RWPE2 (cell line): ENCODE results near the gene SS18L1.

Source experiments
- ATAC-seq: fragments of 200-7000 bp; cut with Tn5 transposase; 3 replicates; pipeline ENCODE4 v1.9.1; 2021; ENCODE audit warnings: low read depth
- DNase-seq: peaks from one replicate; pipeline ENCODE4 v3.0.0-alpha.2; 2020; ENCODE audit warnings: low spot score
- H3K27ac ChIP-seq: fragments of 450-650 bp; 2 replicates; pipeline ENCODE4 v1.5.1; 2017; ENCODE audit warnings: mild to moderate bottlenecking; ENCODE audit not compliant: poor library complexity, severe bottlenecking
- H3K27me3 ChIP-seq: fragments of 250-450 bp; sonication (Bioruptor Pico); 2 replicates; pipeline ENCODE4 v1.5.1; 2021; ENCODE audit warnings: mild to moderate bottlenecking, moderate library complexity; ENCODE audit not compliant: insufficient read depth, poor library complexity, severe bottlenecking
- H3K36me3 ChIP-seq: fragments of 250-450 bp; sonication (Bioruptor Pico); 2 replicates; pipeline ENCODE4 v1.5.1; 2020; ENCODE audit warnings: low read depth, mild to moderate bottlenecking, moderate library complexity
- H3K4me1 ChIP-seq: fragments of 250-450 bp; sonication (Bioruptor Pico); 2 replicates; pipeline ENCODE4 v1.5.1; 2021; ENCODE audit warnings: mild to moderate bottlenecking, moderate library complexity; ENCODE audit not compliant: insufficient read depth, poor library complexity, severe bottlenecking
- H3K4me3 ChIP-seq: fragments of 250-450 bp; sonication (Bioruptor Pico); 2 replicates; pipeline ENCODE4 v1.5.1; 2021; ENCODE audit warnings: mild to moderate bottlenecking, moderate library complexity; ENCODE audit not compliant: severe bottlenecking
- H3K9me3 ChIP-seq: fragments of 250-450 bp; sonication (Bioruptor Pico); 2 replicates; pipeline ENCODE4 v1.5.1; 2021; ENCODE audit warnings: mild to moderate bottlenecking, moderate library complexity; ENCODE audit not compliant: severe bottlenecking
- CTCF ChIP-seq: fragments of 450-650 bp; IDR thresholded peaks from one replicate; pipeline ENCODE4 v1.5.1; 2017; ENCODE audit warnings: mild to moderate bottlenecking, moderate library complexity; ENCODE audit not compliant: poor library complexity, severe bottlenecking

The SS18L1 gene

GRCh38 chr20:62171245-62171644, 27.7 kb downstream of the SS18L1 start:
- no peak for TF ChIP-seq CTCF
- H3K27me3 ChIP-seq: no peaks in the 10 kb centered on the region
- peak; percentile 70 for DNase-seq
- no peak overlapping the region for H3K4me3 ChIP-seq
- no peaks in the 10 kb centered on the region for H3K9me3 ChIP-seq
- peaks cover 54% of the 10 kb centered on the region for H3K36me3 ChIP-seq
- no peak for ATAC-seq
- H3K4me1 ChIP-seq: no peaks in the 10 kb centered on the region
- H3K27ac ChIP-seq: no peak overlapping the region

- Histone ChIP-seq H3K9me3 (no peaks in the 10 kb centered on the region), H3K36me3 (peaks cover 48% of the 10 kb centered on the region), H3K4me1 (no peaks in the 10 kb centered on the region), H3K27ac (no peak overlapping the region), H3K4me3 (no peak overlapping the region), H3K27me3 (no peaks in the 10 kb centered on the region)
- DNase-seq (peak; percentile 79), ATAC-seq (no peak)
- TF ChIP-seq CTCF: no peak
Measured at GRCh38 chr20:62172666-62173065, 29.1 kb downstream of the SS18L1 start.

DNA sequence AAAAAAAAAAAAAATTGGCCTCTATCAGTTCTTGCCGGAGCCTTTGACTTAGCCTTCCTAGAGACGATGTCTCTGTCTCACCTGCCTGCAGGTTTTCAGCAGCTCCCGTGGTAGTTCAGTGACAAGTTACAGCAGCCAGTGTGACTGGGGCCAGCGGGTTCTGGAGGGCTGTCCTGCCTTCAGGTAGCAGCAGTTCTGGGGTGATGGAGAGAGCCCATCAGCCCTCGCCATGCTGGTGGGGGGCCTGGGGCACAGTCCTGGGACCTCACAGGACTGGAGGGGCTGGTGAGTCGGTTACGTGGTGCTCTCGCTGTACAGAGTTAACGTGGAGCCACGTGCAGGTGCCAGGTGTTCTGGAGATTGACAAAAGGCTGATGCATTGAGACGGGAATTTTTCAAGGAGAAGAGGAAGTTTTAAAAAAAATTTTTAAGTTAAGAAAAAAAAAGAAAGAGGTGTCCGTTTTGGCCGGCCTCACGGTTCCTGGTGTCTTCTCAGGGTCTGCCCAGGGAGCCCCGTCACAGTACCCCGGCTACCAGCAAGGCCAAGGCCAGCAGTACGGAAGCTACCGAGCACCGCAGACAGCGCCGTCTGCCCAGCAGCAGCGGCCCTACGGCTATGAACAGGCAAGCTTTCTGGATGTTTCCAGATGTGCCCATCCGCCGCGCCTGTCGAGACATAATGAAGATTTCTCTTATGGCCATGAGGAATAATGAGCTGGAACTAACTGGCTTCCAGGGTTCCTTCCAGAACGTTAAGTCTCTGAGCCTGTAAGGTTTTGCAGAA, 30.6 kb downstream of the SS18L1 start:
- Histone ChIP-seq H3K4me1 (no peaks in the 10 kb centered on the region), H3K36me3 (peaks cover 44% of the 10 kb centered on the region)

DNA sequence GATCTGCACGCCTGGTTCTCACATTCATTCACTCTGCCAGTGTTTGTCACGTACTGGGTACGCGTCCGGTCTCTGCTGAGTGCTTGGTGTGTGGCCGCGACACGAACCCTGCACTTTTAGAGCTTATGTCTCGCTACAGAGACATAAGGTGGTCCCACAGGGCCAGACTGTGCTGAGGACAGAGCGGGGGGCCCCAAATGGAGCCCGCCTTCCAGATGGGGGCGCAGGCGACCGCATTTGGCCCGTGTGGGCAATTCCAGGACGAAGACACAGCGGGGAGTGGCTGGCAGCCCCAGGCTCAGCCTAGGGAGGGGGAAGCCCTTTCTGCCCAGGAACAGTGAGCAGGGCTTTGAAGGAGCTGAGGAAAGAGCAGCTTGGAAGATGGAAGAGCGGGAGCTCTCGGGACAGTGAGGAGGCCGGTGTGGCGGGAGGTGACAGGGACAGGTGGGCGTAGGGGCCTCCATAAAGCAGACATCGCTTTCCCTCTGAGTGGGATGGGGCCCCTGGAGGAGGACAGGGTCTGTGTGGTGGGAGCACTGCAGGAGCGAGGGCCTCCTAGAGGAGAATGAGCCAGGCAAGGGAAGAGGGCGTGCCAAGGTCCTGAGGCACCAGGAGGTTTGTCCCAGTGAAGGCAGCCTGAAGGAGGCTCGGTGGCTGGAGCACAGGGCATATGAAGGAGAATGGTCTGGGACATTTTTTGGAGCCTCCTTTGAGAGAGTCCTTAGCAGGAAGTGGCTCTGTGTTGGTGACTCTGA, 31.5 kb downstream of the SS18L1 start:
- DNase-seq: peak; percentile 77
- no peak for ATAC-seq
- peaks cover 46% of the 10 kb centered on the region for H3K36me3 ChIP-seq
- no peaks in the 10 kb centered on the region for H3K4me1 ChIP-seq
- H3K27me3 ChIP-seq: no peaks in the 10 kb centered on the region
- no peak overlapping the region for H3K4me3 ChIP-seq
- TF ChIP-seq CTCF: no peak
- H3K9me3 ChIP-seq: no peaks in the 10 kb centered on the region
- no peak overlapping the region for H3K27ac ChIP-seq

More for the DNA sequence above, 30.6 kb downstream of the SS18L1 start:
- Histone ChIP-seq H3K4me3 (no peak overlapping the region), H3K27ac (no peak overlapping the region), H3K27me3 (no peaks in the 10 kb centered on the region), H3K9me3 (no peaks in the 10 kb centered on the region)
- ATAC-seq (no peak), DNase-seq (peak; percentile 84)
- TF ChIP-seq CTCF: no peak
